K562 treated with DMSO at 1 percent for 12 hours (cell line): ENCODE data around the gene VILL. TPM values are rescaled to one million over a fixed set of nuclear protein-coding genes. Genes with fewer than 3 reads are reported as not detected.

Experiments
- total RNA-seq: library from RNA; unstranded; fragments of 300-600 nt; gene quantifications from 2 replicates; pipeline ENCODE4 v1.2.3, GENCODE V29; 2022; ENCODE audit not compliant: insufficient read depth

The VILL gene
- total RNA-seq = 5.8 and 8.4 TPM in 2 replicates

DNA sequence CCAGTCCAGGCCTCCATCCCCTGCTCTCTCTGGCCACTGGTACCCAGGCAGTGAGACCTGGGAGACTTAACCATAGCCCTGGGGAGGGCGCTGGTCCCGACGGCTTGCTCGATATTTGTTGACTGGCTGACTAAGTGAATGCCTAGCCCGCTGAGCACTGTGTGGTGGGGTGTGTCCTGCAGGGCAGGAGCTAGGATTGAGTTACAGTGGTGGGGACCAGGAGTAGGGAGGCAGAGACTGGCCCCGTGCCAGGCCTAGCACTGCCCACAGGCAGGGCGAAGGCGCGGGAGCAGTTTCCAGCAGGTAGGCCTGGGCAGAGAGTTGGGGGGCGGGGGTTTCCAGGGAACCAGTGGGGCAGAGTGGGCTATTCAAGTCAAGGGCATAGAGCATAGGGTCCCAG is at the start of gene VILL:
VILL (plus strand) TSS at position 260 of the 400 bp plus-strand sequence. CDS start 2,887 bp downstream, outside the sequence.

GRCh38 chr3:38029400-38030125 is 39.0 kb downstream of the VILL start, which contains the start of gene PLCD1:
Gene PLCD1, minus strand, starts transcription at chr3:38029642. Its CDS starts 103 bp downstream, at chr3:38029539.

GRCh38 chr3:38039101-38039898 is 48.7 kb downstream of the VILL start, which contains the start of gene DLEC1:
Gene DLEC1, plus strand, starts transcription at chr3:38039208. Its CDS starts 18 bp downstream, at chr3:38039226.

Other genes starting within 250 kb of the VILL start
- 7.6 and 11.9 TPM in 2 replicates for gene CTDSPL, start 128.9 kb upstream of the VILL start, total RNA-seq
- 21.3 and 22.8 TPM in 2 replicates for gene PLCD1, start 38.9 kb downstream of the VILL start, total RNA-seq
- gene DLEC1, start 48.4 kb downstream of the VILL start, total RNA-seq = 0.27 TPM in 1 of 2 replicates, not detected in the other
- gene ACAA1, start 146.3 kb downstream of the VILL start, total RNA-seq = 62.4 and 72.5 TPM in 2 replicates
- gene MYD88, start 147.9 kb downstream of the VILL start, total RNA-seq = 28.3 and 58.7 TPM in 2 replicates
- gene OXSR1, start 174.8 kb downstream of the VILL start, total RNA-seq = 14.3 and 34.2 TPM in 2 replicates